K562 (cell line): ENCODE results near the gene PTPRE.

Source experiments
- CBX2 ChIP-seq: fragments of 200-600 bp; sonication (generic); IDR thresholded peaks from one replicate; pipeline ENCODE4 v1.6.1; 2012; ENCODE audit warnings: mild to moderate bottlenecking, low read length, inconsistent platforms; ENCODE audit not compliant: insufficient read depth, poor library complexity, severe bottlenecking
- MEIS2 ChIP-seq: fragments of 450-650 bp; IDR thresholded peaks from 2 replicates; pipeline ENCODE4 v1.6.1; 2014; ENCODE audit warnings: mild to moderate bottlenecking; ENCODE audit not compliant: partially characterized antibody
- MIER1 ChIP-seq: fragments of 450-650 bp; IDR thresholded peaks from 2 replicates; pipeline ENCODE4 v1.6.1; 2016; ENCODE audit warnings: antibody characterized with exemption, mild to moderate bottlenecking, low read depth
- NFIC ChIP-seq: fragments of 450-650 bp; IDR thresholded peaks from 2 replicates; pipeline ENCODE4 v1.6.1; 2017; ENCODE audit warnings: mild to moderate bottlenecking, inconsistent platforms
- POLR2AphosphoS5 ChIP-seq: IDR thresholded peaks from 2 replicates; pipeline ENCODE4 v1.6.1; 2011; ENCODE audit warnings: mild to moderate bottlenecking, low read depth, low read length, moderate library complexity; ENCODE audit not compliant: control insufficient read depth, insufficient read depth
- SMAD2 ChIP-seq: fragments of 150-350 bp; IDR thresholded peaks from 2 replicates; pipeline ENCODE4 v1.6.1; 2014; ENCODE audit warnings: low read depth, mild to moderate bottlenecking, low read length
- SMC3 ChIP-seq: conservative IDR thresholded peaks from 2 replicates; pipeline ENCODE4 v1.6.1; 2011; ENCODE audit warnings: low read depth, low read length, improper control_type of control experiment; ENCODE audit not compliant: insufficient read depth
- TAF1 ChIP-seq: IDR thresholded peaks from 2 replicates; pipeline ENCODE4 v1.6.1; 2011; ENCODE audit warnings: mild to moderate bottlenecking, low read length, moderate library complexity; ENCODE audit not compliant: insufficient read depth, control insufficient read depth, severe bottlenecking; ENCODE audit errors: extremely low read depth
- TARDBP ChIP-seq: fragments of 450-650 bp; IDR thresholded peaks from 2 replicates; pipeline ENCODE4 v1.6.1; 2016

- TF ChIP-seq CBX2, result no peak
- TF ChIP-seq SMAD2, result no peak
- TF ChIP-seq NFIC, result no peak
- TF ChIP-seq POLR2AphosphoS5, result no peak
- no peak for TF ChIP-seq SMC3
- TF ChIP-seq TARDBP, result no peak
- TF ChIP-seq MIER1, result no peak
- TF ChIP-seq MEIS2, result no peak
- TF ChIP-seq TAF1, result no peak
These were observed 1.7 kb upstream of the PTPRE start for GRCh38 chr10:127905001-127905847.
